NCI-H1092 treated with DMSO at 0.1 percent for 48 hours (cell line): Measurements from ENCODE around the gene PPFIA4.
"Not testable (repeated sequence)": the region's sequence is repeated elsewhere in the genome, so short reads cannot be mapped to it uniquely, and the experiment has no call there.

Source experiments
- DNase-seq: peaks from one replicate; lab custom pipeline; 2025; lab: John Stamatoyannopoulos, UW

PPFIA4 gene

GRCh38 chr1:203026031-203026665 lies at the start of gene PPFIA4:
Gene PPFIA4, plus strand, starts transcription at chr1:203026491. Its CDS starts 12,518 bp downstream, at chr1:203039009.
- DNase-seq: peak; percentile 98

- DNase-seq: no peak
These were observed 49.7 kb upstream of the PPFIA4 start for GRCh38 chr1:202976633-202977032.

GRCh38 chr1:202979459-202979858 lies 46.8 kb upstream of the PPFIA4 start:
- no peak for DNase-seq

GRCh38 chr1:202981939-202982338 lies 44.4 kb upstream of the PPFIA4 start:
- no peak for DNase-seq

- DNase-seq: no peak
These were observed 43.4 kb upstream of the PPFIA4 start for GRCh38 chr1:202982715-202983430.

GRCh38 chr1:202986120-202986519 lies 40.2 kb upstream of the PPFIA4 start:
- not testable (repeated sequence) for DNase-seq

- DNase-seq: no peak
These were observed 39.0 kb upstream of the PPFIA4 start for GRCh38 chr1:202987255-202987654.

- DNase-seq: no peak
These were observed 38.2 kb upstream of the PPFIA4 start for GRCh38 chr1:202987922-202988583.

- DNase-seq: no peak
These were observed 36.4 kb upstream of the PPFIA4 start for GRCh38 chr1:202989879-202990278.

- no peak for DNase-seq
These were observed 35.2 kb upstream of the PPFIA4 start for GRCh38 chr1:202991112-202991511.

GRCh38 chr1:202994756-202995155 lies 31.5 kb upstream of the PPFIA4 start:
- no peak for DNase-seq

- peak; percentile 61 for DNase-seq
These were observed 27.2 kb upstream of the PPFIA4 start for GRCh38 chr1:202998836-202999750.

- DNase-seq: no peak
These were observed 25.9 kb upstream of the PPFIA4 start for GRCh38 chr1:203000217-203000944.

GRCh38 chr1:203001986-203002385 lies 24.3 kb upstream of the PPFIA4 start:
- DNase-seq: no peak

- DNase-seq: no peak
These were observed 23.3 kb upstream of the PPFIA4 start for GRCh38 chr1:203002951-203003350.

GRCh38 chr1:203005395-203006142 lies 20.7 kb upstream of the PPFIA4 start:
- DNase-seq: not testable (repeated sequence)

GRCh38 chr1:203006948-203007871 lies 19.1 kb upstream of the PPFIA4 start, which contains the start of gene TMEM183A:
Gene TMEM183A, plus strand, starts transcription at chr1:203007374. Its CDS starts 92 bp downstream, at chr1:203007466.
- peak; percentile 98 for DNase-seq

GRCh38 chr1:203009185-203009584 lies 17.1 kb upstream of the PPFIA4 start:
- DNase-seq: no peak

- no peak for DNase-seq
These were observed 14.7 kb upstream of the PPFIA4 start for GRCh38 chr1:203011582-203011981.
